ENCODE measurements around the gene BMAL1.

The BMAL1 gene

DNA sequence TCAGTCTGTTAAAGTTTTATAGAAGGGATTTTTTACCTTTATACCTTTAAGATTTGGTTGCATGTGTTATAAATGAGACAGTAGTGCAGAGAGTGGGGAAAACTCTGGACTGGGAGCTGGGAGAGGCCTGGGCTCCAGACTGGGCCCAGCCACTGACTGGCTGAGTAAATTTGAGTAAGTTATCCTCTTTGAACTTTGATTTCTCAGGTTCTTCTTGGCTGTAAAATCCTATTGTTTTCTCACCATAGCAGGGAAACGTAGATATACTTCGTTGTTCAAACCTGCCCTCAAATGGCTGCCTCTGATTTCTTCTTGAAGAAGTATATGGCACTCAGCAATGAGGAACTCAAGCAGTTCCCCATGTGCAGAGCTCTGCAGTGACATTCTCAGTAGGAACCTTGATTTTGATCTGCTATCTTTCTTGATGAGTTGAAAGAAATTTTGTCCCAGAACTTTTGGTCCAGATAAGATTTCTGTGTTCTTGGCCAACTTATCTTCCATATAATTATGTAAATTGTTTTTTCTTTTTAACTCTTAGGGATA is 8.8 kb downstream of the BMAL1 start:
- no peaks in the 10 kb centered on the region for H3K27me3 ChIP-seq (ENCODE audit: insufficient read depth, low read length)
- no peak overlapping the region for H2AFZ ChIP-seq (ENCODE audit: low read length)
- no peaks in the 10 kb centered on the region for H3K36me3 ChIP-seq (ENCODE audit: insufficient read depth, low read length)
- no peaks in the 10 kb centered on the region; the same call in 1 of the 2 replicates for H4K20me1 ChIP-seq (ENCODE audit: insufficient read depth, low read length)
- no peaks in the 10 kb centered on the region for H3K9me2 ChIP-seq (ENCODE audit: low read depth, low read length)
- H3K9ac ChIP-seq (ENCODE audit: low read length) = no peak overlapping the region
- H3K27ac ChIP-seq (ENCODE audit: low read depth, low read length, poor library complexity, severe bottlenecking) = no peak overlapping the region
- H3F3A ChIP-seq (ENCODE audit: insufficient read depth, low read length) = no peaks in the 10 kb centered on the region
- TF ChIP-seq, protein P1, sequence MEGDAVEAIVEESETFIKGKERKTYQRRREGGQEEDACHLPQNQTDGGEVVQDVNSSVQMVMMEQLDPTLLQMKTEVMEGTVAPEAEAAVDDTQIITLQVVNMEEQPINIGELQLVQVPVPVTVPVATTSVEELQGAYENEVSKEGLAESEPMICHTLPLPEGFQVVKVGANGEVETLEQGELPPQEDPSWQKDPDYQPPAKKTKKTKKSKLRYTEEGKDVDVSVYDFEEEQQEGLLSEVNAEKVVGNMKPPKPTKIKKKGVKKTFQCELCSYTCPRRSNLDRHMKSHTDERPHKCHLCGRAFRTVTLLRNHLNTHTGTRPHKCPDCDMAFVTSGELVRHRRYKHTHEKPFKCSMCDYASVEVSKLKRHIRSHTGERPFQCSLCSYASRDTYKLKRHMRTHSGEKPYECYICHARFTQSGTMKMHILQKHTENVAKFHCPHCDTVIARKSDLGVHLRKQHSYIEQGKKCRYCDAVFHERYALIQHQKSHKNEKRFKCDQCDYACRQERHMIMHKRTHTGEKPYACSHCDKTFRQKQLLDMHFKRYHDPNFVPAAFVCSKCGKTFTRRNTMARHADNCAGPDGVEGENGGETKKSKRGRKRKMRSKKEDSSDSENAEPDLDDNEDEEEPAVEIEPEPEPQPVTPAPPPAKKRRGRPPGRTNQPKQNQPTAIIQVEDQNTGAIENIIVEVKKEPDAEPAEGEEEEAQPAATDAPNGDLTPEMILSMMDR (IDR thresholded peaks at IDR 0.05; ENCODE audit: low read length) = no peak
- TF ChIP-seq EZH2 (IDR thresholded peaks at IDR 0.05; ENCODE audit: borderline replicate concordance, low read length) = no peak
- no peaks in the 10 kb centered on the region for H3K9me3 ChIP-seq (ENCODE audit: low read length)
- no peaks in the 10 kb centered on the region for H3K79me2 ChIP-seq (ENCODE audit: insufficient read depth, low read length)
- no peak overlapping the region for H3K4me3 ChIP-seq (ENCODE audit: low read depth, low read length, poor library complexity, severe bottlenecking)
- no peaks in the 10 kb centered on the region for H3K4me1 ChIP-seq (ENCODE audit: insufficient read depth, low read length, severe bottlenecking)
- H3K4me2 ChIP-seq (ENCODE audit: low read length) = no peak overlapping the region

DNA sequence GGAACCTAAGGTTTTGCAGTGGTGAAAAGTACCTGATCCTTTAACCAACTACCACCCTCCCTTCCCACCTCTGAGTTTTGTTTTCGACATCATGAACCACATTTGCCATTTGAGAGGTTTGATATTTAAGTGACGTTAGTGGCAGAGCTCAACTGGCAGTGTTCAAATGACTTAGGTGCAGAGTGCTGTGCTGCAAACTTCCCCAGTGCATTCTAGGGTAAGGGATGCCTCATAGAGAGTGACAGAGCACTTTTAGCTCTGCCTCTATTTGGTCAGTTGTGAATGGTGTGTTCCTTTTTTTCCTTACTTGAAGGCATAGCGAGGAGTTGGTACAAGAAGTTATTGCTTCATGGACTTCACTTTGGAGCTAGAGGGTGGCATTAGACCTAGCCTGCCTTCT is 9.4 kb downstream of the BMAL1 start:
- no peak overlapping the region for H3K27ac ChIP-seq (ENCODE audit: low read depth, low read length, poor library complexity, severe bottlenecking)
- TF ChIP-seq EZH2 (IDR thresholded peaks at IDR 0.05; ENCODE audit: borderline replicate concordance, low read length) = no peak
- TF ChIP-seq, protein P1 (IDR thresholded peaks at IDR 0.05; ENCODE audit: low read length) = no peak
- H2AFZ ChIP-seq (ENCODE audit: low read length) = no peak overlapping the region
- no peak overlapping the region for H3K4me2 ChIP-seq (ENCODE audit: low read length)
- no peaks in the 10 kb centered on the region for H3K9me3 ChIP-seq (ENCODE audit: low read length)
- H3K4me1 ChIP-seq (ENCODE audit: insufficient read depth, low read length, severe bottlenecking) = no peaks in the 10 kb centered on the region
- H3K4me3 ChIP-seq (ENCODE audit: low read depth, low read length, poor library complexity, severe bottlenecking) = no peak overlapping the region
- no peaks in the 10 kb centered on the region for H3F3A ChIP-seq (ENCODE audit: insufficient read depth, low read length)
- no peaks in the 10 kb centered on the region for H3K27me3 ChIP-seq (ENCODE audit: insufficient read depth, low read length)
- no peaks in the 10 kb centered on the region for H3K36me3 ChIP-seq (ENCODE audit: insufficient read depth, low read length)
- H3K9ac ChIP-seq (ENCODE audit: low read length) = no peak overlapping the region
- no peaks in the 10 kb centered on the region for H3K9me2 ChIP-seq (ENCODE audit: low read depth, low read length)
- no peaks in the 10 kb centered on the region for H3K79me2 ChIP-seq (ENCODE audit: insufficient read depth, low read length)
- H4K20me1 ChIP-seq (ENCODE audit: insufficient read depth, low read length) = no peaks in the 10 kb centered on the region; the same call in 1 of the 2 replicates

DNA sequence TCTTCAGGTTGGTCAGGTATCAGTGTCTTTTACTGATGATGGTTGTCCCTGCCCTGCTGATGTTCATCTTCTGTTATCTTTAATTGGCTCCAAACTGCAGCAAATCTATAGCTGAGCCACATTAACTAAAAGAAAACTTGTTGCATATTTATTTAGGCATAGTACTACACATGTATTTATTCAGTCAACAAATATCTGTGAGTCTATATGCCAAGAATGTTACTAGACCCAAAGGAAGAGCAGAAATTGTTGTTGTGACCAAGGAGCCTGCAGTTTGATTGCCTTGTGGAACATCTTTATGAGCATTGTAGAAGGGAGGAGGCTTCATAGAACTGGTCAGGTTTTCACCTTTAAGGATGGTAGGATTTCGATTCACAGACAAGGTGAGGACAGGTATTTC is 10.1 kb downstream of the BMAL1 start:
- Histone ChIP-seq H3K27me3 (ENCODE audit: insufficient read depth, low read length) (no peaks in the 10 kb centered on the region), H3K4me3 (ENCODE audit: low read depth, low read length, poor library complexity, severe bottlenecking) (no peak overlapping the region), H3K79me2 (ENCODE audit: insufficient read depth, low read length) (no peaks in the 10 kb centered on the region), H3K9me3 (ENCODE audit: low read length) (no peaks in the 10 kb centered on the region), H2AFZ (ENCODE audit: low read length) (no peak overlapping the region), H3K9me2 (ENCODE audit: low read depth, low read length) (no peaks in the 10 kb centered on the region), H4K20me1 (ENCODE audit: insufficient read depth, low read length) (no peaks in the 10 kb centered on the region; the same call in 1 of the 2 replicates), H3K36me3 (ENCODE audit: insufficient read depth, low read length) (no peaks in the 10 kb centered on the region), H3K4me1 (ENCODE audit: insufficient read depth, low read length, severe bottlenecking) (no peaks in the 10 kb centered on the region), H3K27ac (ENCODE audit: low read depth, low read length, poor library complexity, severe bottlenecking) (no peak overlapping the region), H3K9ac (ENCODE audit: low read length) (no peak overlapping the region), H3F3A (ENCODE audit: insufficient read depth, low read length) (no peaks in the 10 kb centered on the region), H3K4me2 (ENCODE audit: low read length) (no peak overlapping the region)
- TF ChIP-seq, protein P1 (IDR thresholded peaks at IDR 0.05; ENCODE audit: low read length) = no peak
- TF ChIP-seq EZH2 (IDR thresholded peaks at IDR 0.05; ENCODE audit: borderline replicate concordance, low read length) = no peak

All from OCI-LY1 (cell line).